HepG2 (cell line): ENCODE data around the gene COMMD2. TPM values are rescaled to one million over a fixed set of nuclear protein-coding genes. Genes with fewer than 3 reads are reported as not detected.

Experiments used
- BATF2 ChIP-seq: sonication (generic); formaldehyde crosslinking; IDR thresholded peaks from 2 replicates; pipeline ENCODE4 v1.8.0; 2022; ENCODE audit warnings: mild to moderate bottlenecking, missing genetic modification reagents, moderate library complexity
- CBX1 ChIP-seq: IDR thresholded peaks from one replicate; pipeline ENCODE4 v1.6.1; 2016; ENCODE audit warnings: antibody characterized with exemption, low read depth
- CBX2 ChIP-seq, 2 experiments: fragments of 200-600 bp in 1 of 2; sonication (generic); formaldehyde crosslinking in 1 of 2; IDR thresholded peaks; 2 replicates each; pipeline versions ENCODE4 v1.7.0 to v1.8.1; 2018 to 2022; ENCODE audit warnings: low read depth in 2 of 2, low read length in 1 of 2, mild to moderate bottlenecking in 1 of 2, missing genetic modification reagents in 1 of 2
- GTF2F1 ChIP-seq: fragments of 150-350 bp; IDR thresholded peaks from 2 replicates; pipeline ENCODE4 v1.6.1; 2014; ENCODE audit warnings: low read length
- MXD4 ChIP-seq: IDR thresholded peaks from 2 replicates; pipeline ENCODE4 v1.6.1; 2016; ENCODE audit warnings: mild to moderate bottlenecking, missing biosample characterization, missing genetic modification reagents
- NR2C2 ChIP-seq: sonication (generic); formaldehyde crosslinking; IDR thresholded peaks from 2 replicates; pipeline ENCODE4 v1.4.0; 2020; ENCODE audit warnings: missing genetic modification reagents, mild to moderate bottlenecking, moderate library complexity, borderline replicate concordance
- RERE ChIP-seq: IDR thresholded peaks from 2 replicates; pipeline ENCODE4 v1.6.1; 2016; ENCODE audit warnings: low read depth, missing genetic modification reagents, missing compliant biosample characterization
- SMAD3 ChIP-seq: sonication (generic); formaldehyde crosslinking; IDR thresholded peaks from 2 replicates; pipeline ENCODE4 v1.4.0; 2020; ENCODE audit warnings: missing genetic modification reagents
- SYNCRIP ChIP-seq: fragments of 200-400 bp; formaldehyde crosslinking; IDR thresholded peaks from 2 replicates; pipeline ENCODE4 v1.6.1; 2018; ENCODE audit warnings: mild to moderate bottlenecking, low read depth, low read length; ENCODE audit not compliant: insufficient read depth
- polyA plus RNA-seq, 8 experiments: library from polyadenylated mRNA; depleted of rRNA in 3 of 8; stranded (reverse) in 7 of 8; unstranded in 1 of 8; fragments of >200 nt; fragmentation: Illumina TruSeq in 4 of 8; extraction: Trizol in 4 of 8; gene quantifications; 2 replicates each; pipeline versions ENCODE4 v1.2.1 to v1.2.3, GENCODE V29; 2011 to 2016; ENCODE audit warnings: low read depth in 4 of 8, missing spikeins in 1 of 8, mixed read lengths in 1 of 8; ENCODE audit not compliant: insufficient read depth in 1 of 8
- total RNA-seq, 5 experiments: library from RNA; depleted of rRNA; stranded (reverse); fragments of >200 nt; fragmentation: Illumina TruSeq; extraction: Trizol; gene quantifications; 2 replicates each; pipeline ENCODE4 v1.2.3, GENCODE V29; 2016; ENCODE audit warnings: low read depth in 1 of 5
- TF ChIP-seq, protein P1 (sequence below): sonication (generic); formaldehyde crosslinking; IDR thresholded peaks from 2 replicates; pipeline ENCODE4 v1.5.1; 2020; ENCODE audit warnings: missing genetic modification reagents, mild to moderate bottlenecking, borderline replicate concordance
- TF ChIP-seq, protein P2 (sequence below): sonication (generic); formaldehyde crosslinking; IDR thresholded peaks from 2 replicates; pipeline ENCODE4 v1.8.1; 2023; ENCODE audit warnings: mild to moderate bottlenecking, missing genetic modification reagents
- TF ChIP-seq, protein P3 (sequence below): sonication (generic); formaldehyde crosslinking; IDR thresholded peaks from 2 replicates; pipeline ENCODE4 v1.5.0; 2020; ENCODE audit warnings: missing genetic modification reagents
- TF ChIP-seq, protein P4 (sequence below): sonication (generic); formaldehyde crosslinking; IDR thresholded peaks from 2 replicates; pipeline ENCODE4 v1.4.0; 2020; ENCODE audit warnings: missing genetic modification reagents
- TF ChIP-seq, protein P5 (sequence below): sonication (generic); formaldehyde crosslinking; IDR thresholded peaks from 2 replicates; pipeline ENCODE4 v1.8.1; 2023; ENCODE audit warnings: mild to moderate bottlenecking, inconsistent platforms, moderate library complexity, missing genetic modification reagents, borderline replicate concordance

COMMD2 gene
- total and polyA plus RNA-seq, 2 of the 13 experiments (the other 11 are each of a cell fraction or from before 2014, with no cell fraction given): 33.0 to 57.6 TPM

- TF ChIP-seq, protein P1, sequence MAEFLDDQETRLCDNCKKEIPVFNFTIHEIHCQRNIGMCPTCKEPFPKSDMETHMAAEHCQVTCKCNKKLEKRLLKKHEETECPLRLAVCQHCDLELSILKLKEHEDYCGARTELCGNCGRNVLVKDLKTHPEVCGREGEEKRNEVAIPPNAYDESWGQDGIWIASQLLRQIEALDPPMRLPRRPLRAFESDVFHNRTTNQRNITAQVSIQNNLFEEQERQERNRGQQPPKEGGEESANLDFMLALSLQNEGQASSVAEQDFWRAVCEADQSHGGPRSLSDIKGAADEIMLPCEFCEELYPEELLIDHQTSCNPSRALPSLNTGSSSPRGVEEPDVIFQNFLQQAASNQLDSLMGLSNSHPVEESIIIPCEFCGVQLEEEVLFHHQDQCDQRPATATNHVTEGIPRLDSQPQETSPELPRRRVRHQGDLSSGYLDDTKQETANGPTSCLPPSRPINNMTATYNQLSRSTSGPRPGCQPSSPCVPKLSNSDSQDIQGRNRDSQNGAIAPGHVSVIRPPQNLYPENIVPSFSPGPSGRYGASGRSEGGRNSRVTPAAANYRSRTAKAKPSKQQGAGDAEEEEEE: peak; percentile 48; the same call in 1 of the 2 replicates
- TF ChIP-seq, protein P2, sequence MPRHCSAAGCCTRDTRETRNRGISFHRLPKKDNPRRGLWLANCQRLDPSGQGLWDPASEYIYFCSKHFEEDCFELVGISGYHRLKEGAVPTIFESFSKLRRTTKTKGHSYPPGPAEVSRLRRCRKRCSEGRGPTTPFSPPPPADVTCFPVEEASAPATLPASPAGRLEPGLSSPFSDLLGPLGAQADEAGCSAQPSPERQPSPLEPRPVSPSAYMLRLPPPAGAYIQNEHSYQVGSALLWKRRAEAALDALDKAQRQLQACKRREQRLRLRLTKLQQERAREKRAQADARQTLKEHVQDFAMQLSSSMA: 0 out of 2 replicates have a peak, but pooled peaks have one; percentile 34
- TF ChIP-seq MXD4 (CRISPR knock-in tag) (no peak), SMAD3 (CRISPR knock-in tag) (no peak), RERE (CRISPR knock-in tag) (no peak), GTF2F1 (no peak), SYNCRIP (no peak), CBX1 (no peak), CBX2 (IDR thresholded peaks at IDR 0.05; ENCODE audit: low read depth, low read length) (no peak), CBX2 (CRISPR knock-in tag; IDR thresholded peaks at IDR 0.05; ENCODE audit: low read depth) (no peak), NR2C2 (CRISPR knock-in tag) (peak; percentile 62), BATF2 (CRISPR knock-in tag) (no peak)
- TF ChIP-seq, protein P3, sequence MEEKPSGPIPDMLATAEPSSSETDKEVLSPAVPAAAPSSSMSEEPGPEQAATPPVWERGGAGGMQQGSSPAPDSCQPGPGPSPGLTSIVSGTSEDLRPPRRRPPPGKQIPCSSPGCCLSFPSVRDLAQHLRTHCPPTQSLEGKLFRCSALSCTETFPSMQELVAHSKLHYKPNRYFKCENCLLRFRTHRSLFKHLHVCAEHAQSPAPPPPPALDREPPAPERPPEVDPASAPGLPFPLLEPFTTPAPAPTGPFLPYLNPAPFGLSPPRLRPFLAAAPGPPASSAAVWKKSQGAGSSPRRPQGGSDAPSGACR (CRISPR knock-in tag): no peak
- TF ChIP-seq, protein P4, sequence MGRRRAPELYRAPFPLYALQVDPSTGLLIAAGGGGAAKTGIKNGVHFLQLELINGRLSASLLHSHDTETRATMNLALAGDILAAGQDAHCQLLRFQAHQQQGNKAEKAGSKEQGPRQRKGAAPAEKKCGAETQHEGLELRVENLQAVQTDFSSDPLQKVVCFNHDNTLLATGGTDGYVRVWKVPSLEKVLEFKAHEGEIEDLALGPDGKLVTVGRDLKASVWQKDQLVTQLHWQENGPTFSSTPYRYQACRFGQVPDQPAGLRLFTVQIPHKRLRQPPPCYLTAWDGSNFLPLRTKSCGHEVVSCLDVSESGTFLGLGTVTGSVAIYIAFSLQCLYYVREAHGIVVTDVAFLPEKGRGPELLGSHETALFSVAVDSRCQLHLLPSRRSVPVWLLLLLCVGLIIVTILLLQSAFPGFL (CRISPR knock-in tag): no peak
- TF ChIP-seq, protein P5, sequence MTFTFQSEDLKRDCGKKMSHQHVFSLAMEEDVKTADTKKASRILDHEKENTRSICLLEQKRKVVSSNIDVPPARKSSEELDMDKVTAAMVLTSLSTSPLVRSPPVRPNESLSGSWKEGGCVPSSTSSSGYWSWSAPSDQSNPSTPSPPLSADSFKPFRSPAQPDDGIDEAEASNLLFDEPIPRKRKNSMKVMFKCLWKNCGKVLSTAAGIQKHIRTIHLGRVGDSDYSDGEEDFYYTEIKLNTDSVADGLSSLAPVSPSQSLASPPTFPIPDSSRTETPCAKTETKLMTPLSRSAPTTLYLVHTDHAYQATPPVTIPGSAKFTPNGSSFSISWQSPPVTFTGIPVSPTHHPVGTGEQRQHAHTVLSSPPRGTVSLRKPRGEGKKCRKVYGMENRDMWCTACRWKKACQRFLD (CRISPR knock-in tag): 0 out of 2 replicates have a peak, but pooled peaks have one; percentile 37
Observed at GRCh38 chr3:149713730-149714654, 38.3 kb downstream of the COMMD2 start (continued).
